Endothelial cell of umbilical vein (primary cell): ENCODE results near the gene CTAGE9. TPM values are rescaled to one million over a fixed set of nuclear protein-coding genes. Genes with fewer than 3 reads are reported as not detected.

Source experiments
- BruUV-seq: library from RNA; stranded (reverse); fragments of 400-500 nt; replicated peaks from 2 replicates; lab custom pipeline; 2021; lab: Mats Ljungman, UMichigan
- CTCF ChIA-PET: fragments of 300-600, 350-600 bp; sonication (Branson Sonifier 250); formaldehyde crosslinking; loops from one replicate; lab custom pipeline; 2021; ENCODE audit warnings: antibody characterized with exemption, inconsistent platforms; lab: Charles Lee
- POLR2A ChIA-PET: fragments of 300-600, 350-600 bp; sonication (Branson Sonifier 250); formaldehyde crosslinking; loops from one replicate; lab custom pipeline; 2021; ENCODE audit warnings: antibody characterized with exemption, inconsistent platforms; lab: Charles Lee
- DNase-seq: peaks from one replicate; pipeline ENCODE4 v3.0.0-alpha.2; 2011; ENCODE audit warnings: low read depth, low spot score
- FAIRE-seq: peaks from 2 replicates; lab custom pipeline; 2011; peaks lifted over from hg19 to GRCh38; lab: Jason Lieb, UNC
- H2AFZ ChIP-seq: 2 replicates; pipeline ENCODE4 v1.6.0; 2012; ENCODE audit warnings: low read depth, low read length, control low read depth, inconsistent platforms
- H3K27ac ChIP-seq: 2 replicates; pipeline ENCODE4 v1.5.1; 2011; ENCODE audit warnings: low read depth, mild to moderate bottlenecking, control low read depth, low read length, moderate library complexity; ENCODE audit not compliant: insufficient read depth
- H3K27me3 ChIP-seq, 2 experiments: 2 replicates each; pipeline versions ENCODE4 v1.6.0 to v1.6.1; 2011; ENCODE audit warnings: low read length in 2 of 2, mixed read lengths in 1 of 2; ENCODE audit not compliant: control insufficient read depth in 2 of 2, insufficient read depth in 2 of 2
- H3K36me3 ChIP-seq, 2 experiments: 2 replicates in 1 of 2; 3 replicates in 1 of 2; pipeline ENCODE4 v1.5.1; 2011; ENCODE audit warnings: low read length in 2 of 2, mild to moderate bottlenecking in 1 of 2, moderate library complexity in 1 of 2; ENCODE audit not compliant: control insufficient read depth in 2 of 2, insufficient read depth in 2 of 2; ENCODE audit errors: extremely low read depth in 1 of 2
- H3K4me1 ChIP-seq: 3 replicates; pipeline ENCODE4 v1.5.1; 2011; ENCODE audit warnings: mild to moderate bottlenecking, low read length; ENCODE audit not compliant: control insufficient read depth, insufficient read depth; ENCODE audit errors: extremely low read depth
- H3K4me2 ChIP-seq: 2 replicates; pipeline ENCODE4 v1.6.1; 2011; ENCODE audit warnings: low read length, control low read depth, mixed read lengths; ENCODE audit not compliant: insufficient read depth
- H3K4me3 ChIP-seq, 3 experiments: fragments of 200-600 bp in 1 of 3; sonication (generic), shearing (Covaris generic) in 1 of 3; replicated peaks in 1 of 3; 2 replicates each; pipeline ENCODE4 v1.5.1; 2011 to 2016; ENCODE audit warnings: control low read depth in 3 of 3, low read length in 3 of 3, mild to moderate bottlenecking in 2 of 3, inconsistent platforms in 1 of 3, low read depth in 1 of 3, moderate library complexity in 1 of 3; ENCODE audit not compliant: insufficient read depth in 1 of 3
- H3K79me2 ChIP-seq: 2 replicates; pipeline ENCODE4 v1.6.0; 2012; ENCODE audit warnings: low read length, inconsistent platforms; ENCODE audit not compliant: control insufficient read depth, insufficient read depth
- H3K9ac ChIP-seq: replicated peaks from 2 replicates; pipeline ENCODE3; 2011; ENCODE audit warnings: low read length, control low read depth; ENCODE audit not compliant: insufficient read depth; ENCODE audit errors: extremely low read depth
- H3K9me1 ChIP-seq: replicated peaks from 3 replicates; pipeline ENCODE4 v1.6.0; 2011; ENCODE audit warnings: mild to moderate bottlenecking, low read length; ENCODE audit not compliant: control insufficient read depth, insufficient read depth; ENCODE audit errors: extremely low read depth
- H3K9me3 ChIP-seq: replicated peaks from 2 replicates; pipeline ENCODE4 v1.5.1; 2012; ENCODE audit warnings: low read length, inconsistent platforms; ENCODE audit not compliant: control insufficient read depth, insufficient read depth
- H4K20me1 ChIP-seq: replicated peaks from 2 replicates; pipeline ENCODE3; 2011; ENCODE audit warnings: mild to moderate bottlenecking, low read length; ENCODE audit not compliant: control insufficient read depth, insufficient read depth; ENCODE audit errors: extremely low read depth
- CTCF ChIP-seq, 2 donors: IDR thresholded peaks; 1 replicate in 1 of 2; 2 replicates in 1 of 2; pipeline ENCODE4 v1.5.1; 2011; ENCODE audit warnings: low read length in 2 of 2, mild to moderate bottlenecking in 2 of 2, moderate library complexity in 2 of 2, control low read depth in 1 of 2, inconsistent platforms in 1 of 2, low read depth in 1 of 2; ENCODE audit not compliant: insufficient read depth in 1 of 2; ENCODE audit errors: extremely low read depth in 1 of 2
- EZH2 ChIP-seq: IDR thresholded peaks from 2 replicates; pipeline ENCODE4 v1.6.1; 2012; ENCODE audit warnings: borderline replicate concordance, low read depth, mild to moderate bottlenecking, moderate library complexity, low read length, inconsistent platforms; ENCODE audit not compliant: severe bottlenecking
- FOS ChIP-seq: IDR thresholded peaks from 2 replicates; pipeline ENCODE4 v1.6.1; 2011; ENCODE audit warnings: mild to moderate bottlenecking, low read length, moderate library complexity, borderline replicate concordance; ENCODE audit not compliant: insufficient read depth
- GATA2 ChIP-seq: IDR thresholded peaks from 2 replicates; pipeline ENCODE4 v1.7.0; 2011; ENCODE audit warnings: low read depth, mild to moderate bottlenecking, moderate library complexity, mixed read lengths, low read length; ENCODE audit not compliant: insufficient read length, insufficient read depth
- JUN ChIP-seq: IDR thresholded peaks from 2 replicates; pipeline ENCODE4 v1.6.1; 2011; ENCODE audit warnings: borderline replicate concordance, low read depth; ENCODE audit not compliant: insufficient read length, insufficient read depth
- MYC ChIP-seq: IDR thresholded peaks from one replicate; pipeline ENCODE4 v1.6.1; 2011; ENCODE audit warnings: mild to moderate bottlenecking, low read depth, low read length
- POLR2A ChIP-seq: IDR thresholded peaks from 2 replicates; pipeline ENCODE4 v1.6.1; 2012; ENCODE audit warnings: low read depth, mild to moderate bottlenecking, control low read depth, low read length
- POLR2AphosphoS5 ChIP-seq: IDR thresholded peaks from 2 replicates; pipeline ENCODE4 v1.6.1; 2012; ENCODE audit warnings: low read depth, mild to moderate bottlenecking, control low read depth, low read length, moderate library complexity; ENCODE audit not compliant: insufficient read depth
- dilution Hi-C: fragments of 300-500 bp; cut with MboI; formaldehyde crosslinking; loops from one replicate; pipeline ENCODE4 v1.15.0; 2019; ENCODE audit warnings: low sequenced_read_pairs; ENCODE audit not compliant: extremely low pct_ligation_motif_present
- intact Hi-C: fragments of 100-400 bp; cut with micrococcal nuclease; formaldehyde crosslinking; loops from one replicate; pipeline ENCODE4 v1.10.0; 2022
- polyA plus RNA-seq, 4 experiments: library from polyadenylated mRNA; depleted of rRNA in 3 of 4; stranded (reverse) in 3 of 4; unstranded in 1 of 4; fragments of >200 nt; gene quantifications; 2 replicates each; pipeline versions ENCODE4 v1.2.1 to v1.2.3, GENCODE V29; 2011 to 2012; ENCODE audit warnings: missing spikeins in 1 of 4
- total RNA-seq: library from RNA; stranded (reverse); gene quantifications from 2 replicates; pipeline ENCODE4 v1.2.3, GENCODE V29; 2021
- TF ChIP-seq, protein P1 (sequence below): IDR thresholded peaks from 2 replicates; pipeline ENCODE4 v1.6.1; 2011; ENCODE audit not compliant: insufficient read depth, insufficient read length

Gene CTAGE9
- total and polyA plus RNA-seq, 2 donors (not counting 3 experiments of a cell fraction or from before 2014, with no cell fraction given), result not detected

DNA sequence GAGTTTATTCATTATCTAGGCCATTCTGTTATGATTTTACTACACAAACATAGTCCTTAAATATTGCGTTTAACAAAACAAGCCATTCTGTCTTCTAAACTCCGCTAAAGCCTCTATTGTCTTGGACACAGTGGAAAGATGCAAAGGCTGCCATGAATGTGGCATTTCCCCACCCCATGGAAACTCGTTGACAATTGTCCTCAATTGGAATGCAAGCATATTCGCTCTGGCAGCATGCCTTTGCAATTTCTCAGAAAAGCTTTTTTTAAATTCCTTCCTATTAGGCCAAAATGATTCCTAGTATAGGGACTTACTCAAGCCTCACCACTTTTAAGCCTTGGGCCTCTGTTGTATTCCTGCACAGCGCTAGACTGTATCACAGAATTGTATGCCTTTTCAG, 32.4 kb downstream of the CTAGE9 start:
- TF ChIP-seq POLR2AphosphoS5 (no peak), EZH2 (no peak), JUN (no peak), POLR2A (no peak), MYC (no peak), CTCF (IDR thresholded peaks at IDR 0.05; ENCODE audit: extremely low read depth in 1 of 2, insufficient read depth in 1 of 2, low read depth in 1 of 2, low read length in 2 of 2) (no peak), FOS (no peak), GATA2 (no peak)
- TF ChIP-seq, protein P1, sequence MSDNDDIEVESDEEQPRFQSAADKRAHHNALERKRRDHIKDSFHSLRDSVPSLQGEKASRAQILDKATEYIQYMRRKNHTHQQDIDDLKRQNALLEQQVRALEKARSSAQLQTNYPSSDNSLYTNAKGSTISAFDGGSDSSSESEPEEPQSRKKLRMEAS, result no peak
- intact Hi-C loops (no loop called here), dilution Hi-C loops (no loop called here)
- no peaks in the 10 kb centered on the region for H4K20me1 ChIP-seq
- POLR2A ChIA-PET, result no interaction called here
- no peaks in the 10 kb centered on the region for H3K9me3 ChIP-seq
- H3K9me1 ChIP-seq, result no peaks in the 10 kb centered on the region
- no peaks in the 10 kb centered on the region for H3K79me2 ChIP-seq
- no peak overlapping the region for H3K27ac ChIP-seq
- peaks cover 0 to 2% of the 10 kb centered on the region in 2 experiments for H3K27me3 ChIP-seq
- no peak overlapping the region for H3K9ac ChIP-seq
- no peaks in the 10 kb centered on the region for H3K4me1 ChIP-seq
- FAIRE-seq (no peak), DNase-seq (no peak)
- no peak overlapping the region for H3K4me3 ChIP-seq
- no peak overlapping the region for H3K4me2 ChIP-seq
- no peak overlapping the region for H2AFZ ChIP-seq
- CTCF ChIA-PET, result interaction anchor here (2.0 kb wide), 1 partner anchor 17 kb away, joined by 6 read pairs; no protein-coding TSS in a partner anchor
- BruUV-seq, result no TSS peak
- no peaks in the 10 kb centered on the region for H3K36me3 ChIP-seq
